HEK293 (cell line): ENCODE measurements around the gene SNHG17.

Source experiments
- CTCF ChIA-PET: fragments of 350-600 bp; formaldehyde crosslinking; extraction: SDS; loops from one replicate; lab custom pipeline; 2021; ENCODE audit warnings: antibody characterized with exemption; lab: Yijun Ruan, JAX
- POLR2A ChIA-PET: fragments of 300-600 bp; formaldehyde crosslinking; extraction: SDS; loops from one replicate; lab custom pipeline; 2020; ENCODE audit warnings: antibody characterized with exemption, inconsistent platforms; lab: Yijun Ruan, JAX
- H3K27ac ChIP-seq: fragments of 200-500 bp; sonication (Bioruptor generic); 2 replicates; pipeline ENCODE4 v1.5.1; 2014; ENCODE audit warnings: low read depth, low read length, control low read depth, inconsistent platforms; ENCODE audit errors: extremely low read depth
- H3K36me3 ChIP-seq, 2 experiments: fragments of 200-500 bp in 1 of 2; sonication (Bioruptor generic) in 1 of 2; 1 replicate in 1 of 2; 2 replicates in 1 of 2; pipeline ENCODE4 v1.5.1; 2014 to 2017; ENCODE audit warnings: inconsistent platforms in 2 of 2, low read length in 2 of 2; ENCODE audit not compliant: control insufficient read depth in 2 of 2, insufficient read depth in 1 of 2
- H3K4me1 ChIP-seq: fragments of 200-500 bp; sonication (Bioruptor generic); 2 replicates; pipeline ENCODE4 v1.5.1; 2014; ENCODE audit warnings: mild to moderate bottlenecking, low read length, inconsistent platforms; ENCODE audit not compliant: control insufficient read depth, insufficient read depth
- H3K4me3 ChIP-seq: 2 replicates; pipeline ENCODE4 v1.5.1; 2011; ENCODE audit warnings: low read depth, mild to moderate bottlenecking, control low read depth, low read length, moderate library complexity
- H3K9me3 ChIP-seq: fragments of 200-500 bp; sonication (Bioruptor generic); 2 replicates; pipeline ENCODE4 v1.5.1; 2014; ENCODE audit warnings: low read depth, low read length, inconsistent platforms; ENCODE audit not compliant: control insufficient read depth, insufficient read depth
- FEZF1 ChIP-seq: fragments of 450-650 bp; formaldehyde crosslinking; IDR thresholded peaks from 2 replicates; pipeline ENCODE4 v1.5.1; 2016; ENCODE audit warnings: missing biosample characterization, missing genetic modification characterization
- GLI4 ChIP-seq: fragments of 450-650 bp; formaldehyde crosslinking; IDR thresholded peaks from 2 replicates; pipeline ENCODE4 v1.5.1; 2016; ENCODE audit warnings: missing biosample characterization, missing genetic modification characterization
- HOXD13 ChIP-seq: sonication (generic); formaldehyde crosslinking; IDR thresholded peaks from 2 replicates; pipeline ENCODE4 v1.8.0; 2022; ENCODE audit warnings: missing genetic modification reagents, borderline replicate concordance
- IKZF3 ChIP-seq: fragments of 450-650 bp; IDR thresholded peaks from 2 replicates; pipeline ENCODE4 v1.5.0; 2018; ENCODE audit warnings: missing biosample characterization, mild to moderate bottlenecking, missing genetic modification characterization, moderate library complexity
- PRDM1 ChIP-seq: fragments of 450-650 bp; formaldehyde crosslinking; IDR thresholded peaks from 2 replicates; pipeline ENCODE4; 2016; ENCODE audit warnings: missing biosample characterization, missing genetic modification characterization
- YY1 ChIP-seq: fragments of 450-650 bp; formaldehyde crosslinking; IDR thresholded peaks from 2 replicates; pipeline ENCODE4 v1.5.1; 2018; ENCODE audit warnings: missing biosample characterization, missing genetic modification characterization
- ZFP41 ChIP-seq: fragments of 450-650 bp; formaldehyde crosslinking; IDR thresholded peaks from 2 replicates; pipeline ENCODE4 v1.5.1; 2016; ENCODE audit warnings: missing biosample characterization, missing genetic modification characterization, borderline replicate concordance
- ZNF121 ChIP-seq: fragments of 450-650 bp; formaldehyde crosslinking; IDR thresholded peaks from 2 replicates; pipeline ENCODE4 v1.5.1; 2016; ENCODE audit warnings: missing biosample characterization, missing genetic modification characterization
- ZNF146 ChIP-seq: fragments of 450-650 bp; formaldehyde crosslinking; IDR thresholded peaks from 2 replicates; pipeline ENCODE4 v1.5.1; 2016; ENCODE audit warnings: missing biosample characterization, missing genetic modification characterization
- ZNF155 ChIP-seq: fragments of 450-650 bp; formaldehyde crosslinking; IDR thresholded peaks from 2 replicates; pipeline ENCODE4 v1.5.1; 2016; ENCODE audit warnings: missing biosample characterization, missing genetic modification characterization
- ZNF211 ChIP-seq: fragments of 450-650 bp; formaldehyde crosslinking; IDR thresholded peaks from 2 replicates; pipeline ENCODE4 v1.5.1; 2016; ENCODE audit warnings: low read depth, missing biosample characterization, missing genetic modification characterization
- ZNF221 ChIP-seq: fragments of 450-650 bp; formaldehyde crosslinking; IDR thresholded peaks from 2 replicates; pipeline ENCODE4 v1.5.1; 2017; ENCODE audit warnings: missing biosample characterization, missing genetic modification characterization, borderline replicate concordance
- ZNF248 ChIP-seq: fragments of 450-650 bp; formaldehyde crosslinking; IDR thresholded peaks from 2 replicates; pipeline ENCODE4 v1.5.1; 2017; ENCODE audit warnings: missing biosample characterization, missing genetic modification characterization
- ZNF280D ChIP-seq: fragments of 450-650 bp; formaldehyde crosslinking; IDR thresholded peaks from 2 replicates; pipeline ENCODE4 v1.5.1; 2016; ENCODE audit warnings: missing biosample characterization, missing genetic modification characterization
- ZNF350 ChIP-seq: fragments of 450-650 bp; formaldehyde crosslinking; IDR thresholded peaks from 2 replicates; pipeline ENCODE4 v1.5.0; 2017; ENCODE audit warnings: missing biosample characterization, mild to moderate bottlenecking, missing genetic modification characterization
- ZNF362 ChIP-seq: fragments of 450-650 bp; formaldehyde crosslinking; IDR thresholded peaks from 2 replicates; pipeline ENCODE4 v1.5.1; 2016; ENCODE audit warnings: missing biosample characterization, missing genetic modification characterization
- ZNF423 ChIP-seq: fragments of 450-650 bp; formaldehyde crosslinking; IDR thresholded peaks from 2 replicates; pipeline ENCODE4 v1.5.1; 2016; ENCODE audit warnings: missing biosample characterization, missing genetic modification characterization
- ZNF426 ChIP-seq: fragments of 450-650 bp; formaldehyde crosslinking; IDR thresholded peaks from 2 replicates; pipeline ENCODE4 v1.5.1; 2017; ENCODE audit warnings: missing biosample characterization, missing genetic modification characterization, mild to moderate bottlenecking, inconsistent platforms, moderate library complexity
- ZNF548 ChIP-seq: fragments of 450-650 bp; formaldehyde crosslinking; IDR thresholded peaks from 2 replicates; pipeline ENCODE4 v1.5.1; 2016; ENCODE audit warnings: missing biosample characterization, missing genetic modification characterization
- ZNF549 ChIP-seq: fragments of 450-650 bp; IDR thresholded peaks from 2 replicates; pipeline ENCODE4 v1.5.1; 2018; ENCODE audit warnings: missing biosample characterization, missing genetic modification characterization, mild to moderate bottlenecking, inconsistent platforms, moderate library complexity
- ZNF561 ChIP-seq: fragments of 450-650 bp; IDR thresholded peaks from 2 replicates; pipeline ENCODE4 v1.5.1; 2018; ENCODE audit warnings: missing biosample characterization, missing genetic modification characterization, borderline replicate concordance
- ZNF596 ChIP-seq: fragments of 450-650 bp; IDR thresholded peaks from 2 replicates; pipeline ENCODE4 v1.5.0; 2018; ENCODE audit warnings: missing biosample characterization, mild to moderate bottlenecking, missing genetic modification characterization, moderate library complexity
- ZNF610 ChIP-seq: fragments of 450-650 bp; formaldehyde crosslinking; IDR thresholded peaks from 2 replicates; pipeline ENCODE4 v1.5.1; 2016; ENCODE audit warnings: missing biosample characterization, missing genetic modification characterization, borderline replicate concordance
- ZNF76 ChIP-seq: fragments of 450-650 bp; formaldehyde crosslinking; IDR thresholded peaks from 2 replicates; pipeline ENCODE4; 2016; ENCODE audit warnings: low read depth, missing biosample characterization, missing genetic modification characterization, borderline replicate concordance
- TF ChIP-seq, protein P1 (sequence below): fragments of 450-650 bp; formaldehyde crosslinking; IDR thresholded peaks from 2 replicates; pipeline ENCODE4 v1.5.1; 2016; ENCODE audit warnings: missing biosample characterization, missing genetic modification characterization

Gene SNHG17

GRCh38 chr20:38453941-38454340, 18.8 kb upstream of the SNHG17 start:
- TF ChIP-seq ZNF596 (tag by site-specific recombination) = no peak
- no peak for TF ChIP-seq ZNF280D (tag by site-specific recombination)
- TF ChIP-seq ZNF221 (tag by site-specific recombination) = no peak
- no peak for TF ChIP-seq ZNF155 (tag by site-specific recombination)
- TF ChIP-seq ZNF426 (tag by site-specific recombination) = no peak
- no peak for TF ChIP-seq ZNF76 (tag by site-specific recombination)
- no peak for TF ChIP-seq ZFP41 (tag by site-specific recombination)
- no peak for TF ChIP-seq HOXD13 (CRISPR knock-in tag)
- no peak for TF ChIP-seq ZNF610 (tag by site-specific recombination)
- Histone ChIP-seq H3K27ac (no peak overlapping the region), H3K4me1 (no peaks in the 10 kb centered on the region), H3K4me3 (no peak overlapping the region), H3K9me3 (no peaks in the 10 kb centered on the region), H3K36me3 (peaks cover 0 to 25% of the 10 kb centered on the region in 2 experiments; a peak in 1 of 3 replicates)
- CTCF ChIA-PET = interaction anchor here (1.0 to 5.1 kb wide), 3 partner anchors 9 to 192 kb away, joined by 3 to 29 read pairs (median 11); partner anchors contain the start of gene SNHG17
- POLR2A ChIA-PET = interaction anchor here (1.4 kb wide), 1 partner anchor 19 kb away, joined by 6 read pairs; the partner anchor contains the start of gene RALGAPB

GRCh38 chr20:38452880-38453624, 17.9 kb upstream of the SNHG17 start:
- H3K4me1 ChIP-seq = no peaks in the 10 kb centered on the region
- no peak for TF ChIP-seq ZNF548 (tag by site-specific recombination)
- no peak for TF ChIP-seq ZNF248 (tag by site-specific recombination)
- TF ChIP-seq ZNF211 (tag by site-specific recombination) = no peak
- TF ChIP-seq ZNF549 = no peak
- no peak for TF ChIP-seq ZFP41 (tag by site-specific recombination)
- TF ChIP-seq YY1 (tag by site-specific recombination) = no peak
- no peak for TF ChIP-seq GLI4 (tag by site-specific recombination)
- TF ChIP-seq PRDM1 (tag by site-specific recombination) = no peak
- no peak for TF ChIP-seq ZNF121
- no peak for TF ChIP-seq ZNF362 (tag by site-specific recombination)
- no peak for TF ChIP-seq ZNF221 (tag by site-specific recombination)
- TF ChIP-seq ZNF561 = no peak
- TF ChIP-seq ZNF350 (tag by site-specific recombination) = no peak
- TF ChIP-seq FEZF1 (tag by site-specific recombination) = no peak
- no peak for TF ChIP-seq IKZF3 (tag by site-specific recombination)
- no peak for TF ChIP-seq ZNF146 (tag by site-specific recombination)
- no peak for TF ChIP-seq ZNF423 (tag by site-specific recombination)
- TF ChIP-seq, protein P1, sequence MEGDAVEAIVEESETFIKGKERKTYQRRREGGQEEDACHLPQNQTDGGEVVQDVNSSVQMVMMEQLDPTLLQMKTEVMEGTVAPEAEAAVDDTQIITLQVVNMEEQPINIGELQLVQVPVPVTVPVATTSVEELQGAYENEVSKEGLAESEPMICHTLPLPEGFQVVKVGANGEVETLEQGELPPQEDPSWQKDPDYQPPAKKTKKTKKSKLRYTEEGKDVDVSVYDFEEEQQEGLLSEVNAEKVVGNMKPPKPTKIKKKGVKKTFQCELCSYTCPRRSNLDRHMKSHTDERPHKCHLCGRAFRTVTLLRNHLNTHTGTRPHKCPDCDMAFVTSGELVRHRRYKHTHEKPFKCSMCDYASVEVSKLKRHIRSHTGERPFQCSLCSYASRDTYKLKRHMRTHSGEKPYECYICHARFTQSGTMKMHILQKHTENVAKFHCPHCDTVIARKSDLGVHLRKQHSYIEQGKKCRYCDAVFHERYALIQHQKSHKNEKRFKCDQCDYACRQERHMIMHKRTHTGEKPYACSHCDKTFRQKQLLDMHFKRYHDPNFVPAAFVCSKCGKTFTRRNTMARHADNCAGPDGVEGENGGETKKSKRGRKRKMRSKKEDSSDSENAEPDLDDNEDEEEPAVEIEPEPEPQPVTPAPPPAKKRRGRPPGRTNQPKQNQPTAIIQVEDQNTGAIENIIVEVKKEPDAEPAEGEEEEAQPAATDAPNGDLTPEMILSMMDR = no peak
- H3K27ac ChIP-seq = no peak overlapping the region
- POLR2A ChIA-PET = interaction anchor here (1.1 to 2.5 kb wide), 3 partner anchors 18 to 20 kb away, joined by 5 to 13 read pairs (median 6); partner anchors contain the start of genes RALGAPB and SNHG17
- H3K4me3 ChIP-seq = no peak overlapping the region
- no peaks in the 10 kb centered on the region for H3K9me3 ChIP-seq
- peaks cover 0 to 34% of the 10 kb centered on the region in 2 experiments; a peak in 1 of 3 replicates for H3K36me3 ChIP-seq
- CTCF ChIA-PET = interaction anchor here (0.5 to 5.1 kb wide), 4 partner anchors 8 to 18 kb away, joined by 3 to 29 read pairs (median 8); partner anchors contain the start of gene SNHG17
